Right ventricle myocardium superior (tissue), 1 donor: ENCODE data around the gene AP1G1. TPM values are rescaled to one million over a fixed set of nuclear protein-coding genes. Genes with fewer than 3 reads are reported as not detected.

Source experiments
- ATAC-seq: fragments of 200-7000 bp; cut with Tn5 transposase; one replicate; pipeline ENCODE4 v1.9.1; 2020; ENCODE audit warnings: mild to moderate bottlenecking; ENCODE audit not compliant: poor library complexity
- DNase-seq: peaks from one replicate; pipeline ENCODE4 v3.0.0-alpha.2; 2020
- intact Hi-C: fragments of 100-400 bp; cut with DNase I; formaldehyde crosslinking; loops from one replicate; pipeline ENCODE4 v1.11.2; 2022
- total RNA-seq: library from RNA; stranded (reverse); fragmentation: NEBNext Ultra II Directional; extraction: Animal tissue kit (Norgen Biotek cat#: 25700); gene quantifications from one replicate; pipeline ENCODE4 v1.2.1, GENCODE V29; 2021
- donor health status: DM: no; HTN: yes; CAD: no; lungs with severe emphysema.

Gene AP1G1
- total RNA-seq, 1 donor from 2014 or later, result 27.2 TPM

DNA sequence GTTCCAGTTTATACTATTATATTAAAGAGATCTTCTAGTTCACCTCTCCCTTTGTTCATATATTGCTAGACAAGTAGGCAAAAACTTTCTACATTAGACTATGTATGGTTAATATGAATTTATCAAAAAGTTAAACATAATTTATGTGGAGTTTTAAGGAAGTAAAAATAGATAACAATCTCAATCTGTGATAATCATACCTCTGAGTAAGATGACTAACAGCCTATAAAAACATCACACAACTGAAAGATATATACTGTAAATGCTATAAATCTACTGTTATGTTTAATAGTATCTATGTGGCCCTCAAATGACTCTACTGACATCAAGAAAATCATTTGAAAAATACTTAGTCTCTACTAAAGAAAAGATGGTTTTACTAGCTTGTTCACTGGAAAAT is 37.1 kb downstream of the AP1G1 start:
- ATAC-seq, result no peak
- intact Hi-C loops, result no loop called here
- DNase-seq, result no peak

DNA sequence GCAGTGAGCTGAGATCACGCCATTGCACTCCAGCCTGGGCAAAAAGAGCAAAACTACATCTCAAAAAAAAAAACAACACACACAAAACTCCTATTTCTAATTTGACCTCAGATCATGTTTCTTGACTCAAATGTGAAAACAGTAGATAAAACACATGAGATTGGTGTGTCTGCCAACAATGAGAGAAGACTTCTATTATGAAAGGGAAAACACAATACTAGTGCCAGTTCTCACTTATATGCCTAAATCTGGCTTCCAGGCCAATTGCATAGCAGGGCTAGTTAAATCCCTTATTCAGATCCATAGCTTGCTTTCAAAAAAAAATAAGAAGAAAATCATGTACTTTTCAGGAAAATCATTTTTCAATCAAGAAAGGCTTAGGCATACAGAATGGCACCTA is 39.4 kb downstream of the AP1G1 start:
- no peak for DNase-seq
- intact Hi-C loops, result no loop called here
- no peak for ATAC-seq

DNA sequence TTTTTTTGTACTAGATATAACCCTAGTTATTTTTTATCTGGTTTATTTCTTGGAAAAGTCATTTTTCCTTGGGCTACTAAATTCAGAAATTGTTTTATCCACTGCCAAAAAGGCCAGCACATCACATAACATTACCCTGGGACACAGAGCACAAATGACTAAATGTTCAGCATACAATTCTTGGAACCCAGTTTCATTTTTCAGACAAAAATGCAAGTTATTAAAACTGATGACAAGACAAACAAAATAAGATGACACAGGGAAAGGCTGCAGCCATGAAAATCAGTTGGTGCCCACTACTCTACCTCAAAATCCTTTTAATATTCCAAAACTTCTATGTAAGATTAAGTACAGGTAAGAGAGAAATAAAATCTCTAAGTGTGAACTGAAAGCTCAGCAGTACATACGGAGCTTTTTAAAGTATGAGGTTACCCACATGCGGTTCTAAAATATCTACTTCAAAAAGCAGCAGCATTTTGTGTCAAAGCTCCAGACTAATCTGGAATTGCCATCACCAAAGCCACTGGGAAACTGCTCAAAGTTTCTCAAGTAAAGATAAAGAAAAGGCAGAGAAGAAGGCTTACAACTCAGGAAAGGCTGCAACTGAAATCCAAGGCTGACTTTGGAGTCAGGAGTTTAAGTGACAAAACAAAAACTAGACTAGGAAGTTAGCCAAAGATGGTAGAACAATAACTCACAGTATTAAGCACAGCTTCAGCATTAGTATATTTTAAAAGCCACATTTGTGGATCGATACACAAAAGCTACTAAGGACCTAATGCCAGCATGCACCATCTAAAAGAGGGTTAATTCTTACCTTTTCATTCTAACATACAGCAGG is 41.4 kb downstream of the AP1G1 start:
- DNase-seq (no peak), ATAC-seq (no peak)
- intact Hi-C loops, result no loop called here

GRCh38 chr16:71762186-71762585 is 46.4 kb downstream of the AP1G1 start:
- DNase-seq (no peak), ATAC-seq (no peak)
- intact Hi-C loops, result no loop called here

DNA sequence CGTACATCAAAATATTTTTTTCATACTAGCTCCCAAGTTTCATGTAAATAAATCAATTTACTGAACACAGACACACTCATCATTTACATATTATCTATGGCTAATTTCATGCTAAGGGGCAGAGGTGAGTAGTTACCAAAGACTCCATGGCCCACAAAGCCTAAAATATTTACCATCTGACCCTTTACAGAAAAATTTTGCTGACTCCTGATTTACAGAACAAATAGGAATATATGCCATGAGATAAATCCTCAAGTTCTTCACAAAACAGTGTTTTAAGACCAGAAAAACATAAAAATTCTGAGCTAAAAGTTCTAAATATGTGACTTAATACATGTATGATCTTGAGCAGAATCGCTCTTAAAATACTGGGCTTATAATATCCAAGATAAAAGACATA is 47.5 kb downstream of the AP1G1 start:
- intact Hi-C loops, result no loop called here
- DNase-seq, result no peak
- no peak for ATAC-seq

GRCh38 chr16:71758293-71758760 is 50.3 kb downstream of the AP1G1 start:
- peak; percentile 95 for ATAC-seq
- no peak for DNase-seq
- intact Hi-C loops, result no loop called here

DNA sequence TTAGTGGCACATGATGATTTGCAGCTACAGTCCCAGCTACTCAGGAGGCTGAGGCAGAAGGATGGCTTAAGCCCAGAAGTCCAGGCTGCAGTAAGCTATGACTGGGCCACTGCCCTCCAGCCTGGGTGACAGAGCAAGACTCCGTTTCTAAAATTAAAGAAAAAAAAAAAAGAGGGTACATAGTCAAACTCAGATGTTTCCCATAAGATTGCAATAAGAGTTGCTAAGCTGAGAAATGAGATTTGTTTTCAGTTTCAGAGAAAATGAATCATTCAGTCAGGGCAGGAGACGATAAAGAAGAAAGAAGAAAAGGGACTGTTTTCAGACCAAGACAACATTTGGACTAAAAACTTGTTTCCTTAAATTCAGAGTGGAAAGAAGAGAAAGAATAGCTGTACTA is 54.0 kb downstream of the AP1G1 start:
- no peak for ATAC-seq
- DNase-seq, result no peak
- intact Hi-C loops, result no loop called here

DNA sequence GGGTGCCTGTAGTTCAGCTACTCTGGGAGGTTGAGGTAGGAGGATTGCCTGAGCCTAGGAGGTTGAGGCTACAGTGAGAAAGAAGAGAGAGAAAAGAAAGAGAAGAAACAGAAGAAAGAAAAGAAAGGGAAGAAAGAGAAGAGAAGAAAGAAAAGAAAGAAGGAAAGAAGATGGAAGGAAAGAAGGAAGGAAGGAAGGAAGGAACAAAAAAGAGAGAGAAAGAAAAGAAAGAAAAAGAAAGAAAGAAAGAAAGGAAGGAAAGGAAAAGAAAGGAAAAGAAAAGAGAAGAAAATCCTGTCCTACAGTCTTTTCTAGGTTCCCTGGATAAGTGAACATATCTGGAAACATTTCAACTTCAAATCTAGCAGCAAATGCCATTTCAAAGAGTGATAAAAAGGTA is 54.5 kb downstream of the AP1G1 start:
- DNase-seq (no peak), ATAC-seq (no peak)
- intact Hi-C loops, result no loop called here

DNA sequence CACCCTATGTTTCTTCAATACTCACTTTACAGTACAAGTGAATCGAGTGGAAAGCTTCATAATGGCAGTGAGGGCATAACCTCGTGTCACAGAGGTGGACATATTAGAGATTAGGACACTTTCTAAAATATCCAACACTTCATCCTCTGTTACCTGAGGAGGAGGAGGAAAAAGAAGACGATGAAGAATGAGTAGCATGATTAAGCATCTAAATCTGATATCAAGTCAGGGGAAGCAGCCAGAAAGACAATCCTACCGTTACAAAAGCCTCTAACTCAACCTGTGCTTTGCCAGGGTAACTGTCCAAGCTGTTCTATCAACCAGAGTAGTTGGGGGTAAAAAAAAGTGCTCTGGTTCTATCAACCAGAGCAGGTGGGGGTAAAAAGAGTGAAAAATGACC is 60.4 kb downstream of the AP1G1 start:
- intact Hi-C loops, result no loop called here
- DNase-seq (no peak), ATAC-seq (no peak)

- ATAC-seq (no peak), DNase-seq (no peak)
- intact Hi-C loops, result no loop called here
Measured at GRCh38 chr16:71746442-71747046, 62.1 kb downstream of the AP1G1 start.

DNA sequence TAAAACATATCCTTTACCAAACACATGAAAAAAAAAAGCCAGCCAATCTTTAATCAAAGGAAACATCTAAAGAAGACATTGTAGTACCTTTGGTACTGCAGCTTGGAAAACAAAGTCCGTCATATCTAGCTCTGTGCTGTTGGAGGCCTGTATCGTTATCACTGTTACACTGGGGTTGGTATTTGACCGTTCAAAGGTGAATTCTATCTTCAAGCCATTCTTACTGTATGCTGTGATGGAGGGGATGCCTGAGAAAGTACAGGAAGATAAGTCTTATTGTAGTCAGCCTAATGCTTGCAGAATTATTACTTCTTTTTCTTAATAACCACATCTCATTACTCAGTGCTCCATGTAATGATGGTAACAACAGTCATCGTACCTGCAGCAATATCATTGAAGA is 69.8 kb downstream of the AP1G1 start:
- DNase-seq (no peak), ATAC-seq (no peak)
- intact Hi-C loops, result no loop called here

- intact Hi-C loops, result no loop called here
- ATAC-seq (no peak), DNase-seq (no peak)
Measured at GRCh38 chr16:71737501-71737900, 71.1 kb downstream of the AP1G1 start.

- DNase-seq (no peak), ATAC-seq (no peak)
- intact Hi-C loops, result no loop called here
Measured at GRCh38 chr16:71734511-71734910, 74.1 kb downstream of the AP1G1 start.

DNA sequence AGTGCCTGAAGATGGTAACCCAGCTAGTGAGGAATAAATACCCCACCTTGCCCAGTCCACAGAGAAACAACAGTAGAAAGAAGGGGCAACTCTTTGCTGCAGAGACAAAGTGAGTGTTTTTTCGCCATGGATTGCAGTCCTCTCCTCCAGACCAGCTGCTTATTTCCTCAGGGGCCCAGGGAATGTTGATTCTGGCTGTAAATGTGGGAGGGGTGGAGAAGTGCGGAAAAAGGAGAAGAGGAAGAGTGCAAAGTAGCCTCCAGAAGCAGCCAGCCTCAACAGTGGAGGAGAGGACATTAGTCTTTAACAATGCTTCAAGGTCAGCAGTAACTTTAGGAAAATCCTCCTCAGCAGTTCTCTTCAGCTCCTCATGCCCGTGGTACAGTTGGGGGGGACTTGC is 76.0 kb downstream of the AP1G1 start:
- no peak for DNase-seq
- ATAC-seq, result peak; percentile 41
- intact Hi-C loops, result no loop called here

GRCh38 chr16:71727551-71728324 is 80.9 kb downstream of the AP1G1 start:
- intact Hi-C loops, result no loop called here
- ATAC-seq (no peak), DNase-seq (no peak)

GRCh38 chr16:71726476-71727315 is 81.9 kb downstream of the AP1G1 start:
- intact Hi-C loops, result no loop called here
- DNase-seq (no peak), ATAC-seq (no peak)

GRCh38 chr16:71724320-71724751 is 84.3 kb downstream of the AP1G1 start, which contains the start of gene PHLPP2:
Gene PHLPP2 (minus strand): TSS chr16:71724701. CDS start chr16:71714795, 9,906 bp downstream.
- no peak for DNase-seq
- ATAC-seq, result no peak
- intact Hi-C loops, result no loop called here

- ATAC-seq, result peak; percentile 94
Measured at GRCh38 chr16:71723537-71724319, 84.9 kb downstream of the AP1G1 start.

More at GRCh38 chr16:71723537-71724319, 84.9 kb downstream of the AP1G1 start:
- intact Hi-C loops, result no loop called here
- peak; percentile 86 for DNase-seq
